Measurements from ENCODE around the gene EPB41L2. TPM values are rescaled to one million over a fixed set of nuclear protein-coding genes. Genes with fewer than 3 reads are reported as not detected.

EPB41L2 gene
- total RNA-seq, 1 experiment from 2014 or later = 74.8 TPM

GRCh38 chr6:130893766-130894165 is 169.3 kb downstream of the EPB41L2 start:
- Histone ChIP-seq H3K4me3 (replicated peaks in 1 of 2; ENCODE audit: low read depth in 1 of 2, low read length in 2 of 2) (no peak overlapping the region), H3K27ac (ENCODE audit: low read depth, low read length) (no peak overlapping the region), H3K27me3 (ENCODE audit: insufficient read depth, low read length) (no peaks in the 10 kb centered on the region), H3K79me2 (ENCODE audit: insufficient read depth, low read length) (no peaks in the 10 kb centered on the region), H3K9ac (ENCODE audit: low read length) (no peak overlapping the region), H3K4me1 (ENCODE audit: control insufficient read depth in 1 of 2, insufficient read depth in 2 of 2, low read length in 2 of 2) (no peaks in the 10 kb centered on the region), H3K9me3 (ENCODE audit: control insufficient read depth in 1 of 2, insufficient read depth in 1 of 2, low read depth in 1 of 2, low read length in 2 of 2) (no peaks in the 10 kb centered on the region), H3K36me3 (ENCODE audit: control insufficient read depth in 1 of 2, insufficient read depth in 2 of 2, low read length in 2 of 2) (peaks cover 0 to 7% of the 10 kb centered on the region in 2 experiments; a peak in 1 of 4 replicates), H3K4me2 (ENCODE audit: low read length) (no peak overlapping the region), H3K9me2 (ENCODE audit: insufficient read depth) (no peaks in the 10 kb centered on the region), H2AFZ (ENCODE audit: low read depth, low read length, poor library complexity, severe bottlenecking) (no peak overlapping the region), H4K20me1 (ENCODE audit: insufficient read depth) (no peaks in the 10 kb centered on the region)
- RAD21 ChIA-PET (ENCODE audit: low non-redundant PET in 1 of 2, low total read pairs in 2 of 2, uncharacterized antibody in 2 of 2, unreplicated experiment in 2 of 2) = no interaction called here
- POLR2A ChIA-PET = no interaction called here
- BruUV-seq (replicated peaks) = no TSS peak
- intact Hi-C loops (cut with micrococcal nuclease) = no loop called here
- CTCF ChIA-PET = interaction anchor here (0.9 kb wide), 1 partner anchor 9 kb away, joined by 3 read pairs; no protein-coding TSS in a partner anchor
- TF ChIP-seq CEBPB (IDR thresholded peaks at IDR 0.05; ENCODE audit: low read depth) (no peak), REST (IDR thresholded peaks at IDR 0.05; ENCODE audit: low read depth) (no peak), JUND (IDR thresholded peaks at IDR 0.05) (no peak), RAD21 (IDR thresholded peaks at IDR 0.05; ENCODE audit: low read depth) (no peak), EZH2 (IDR thresholded peaks at IDR 0.05) (no peak), FOSL1 (IDR thresholded peaks at IDR 0.05; ENCODE audit: low read depth) (no peak), SIN3A (IDR thresholded peaks at IDR 0.05; ENCODE audit: low read depth) (no peak), ELF1 (IDR thresholded peaks at IDR 0.05; ENCODE audit: borderline replicate concordance, low read depth) (no peak), CBX3 (IDR thresholded peaks at IDR 0.05; ENCODE audit: low read depth) (no peak), ZFX (IDR thresholded peaks at IDR 0.05) (no peak), EZH2phosphoT487 (IDR thresholded peaks at IDR 0.05; ENCODE audit: borderline replicate concordance) (no peak), EGR1 (IDR thresholded peaks at IDR 0.05; ENCODE audit: low read depth) (no peak), ZNF274 (IDR thresholded peaks at IDR 0.05; ENCODE audit: low read depth, low read length) (no peak), SRF (IDR thresholded peaks at IDR 0.05; ENCODE audit: low read depth) (no peak), SP1 (IDR thresholded peaks at IDR 0.05; ENCODE audit: low read depth) (no peak), POLR2A (IDR thresholded peaks at IDR 0.05; ENCODE audit: borderline replicate concordance, extremely low read depth, insufficient read depth, insufficient read length) (no peak)
- TF ChIP-seq, protein P1, sequence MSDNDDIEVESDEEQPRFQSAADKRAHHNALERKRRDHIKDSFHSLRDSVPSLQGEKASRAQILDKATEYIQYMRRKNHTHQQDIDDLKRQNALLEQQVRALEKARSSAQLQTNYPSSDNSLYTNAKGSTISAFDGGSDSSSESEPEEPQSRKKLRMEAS (IDR thresholded peaks at IDR 0.05) = no peak
- TF ChIP-seq, protein P2, sequence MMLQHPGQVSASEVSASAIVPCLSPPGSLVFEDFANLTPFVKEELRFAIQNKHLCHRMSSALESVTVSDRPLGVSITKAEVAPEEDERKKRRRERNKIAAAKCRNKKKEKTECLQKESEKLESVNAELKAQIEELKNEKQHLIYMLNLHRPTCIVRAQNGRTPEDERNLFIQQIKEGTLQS (IDR thresholded peaks at IDR 0.05) = no peak
- TF ChIP-seq, protein P3, sequence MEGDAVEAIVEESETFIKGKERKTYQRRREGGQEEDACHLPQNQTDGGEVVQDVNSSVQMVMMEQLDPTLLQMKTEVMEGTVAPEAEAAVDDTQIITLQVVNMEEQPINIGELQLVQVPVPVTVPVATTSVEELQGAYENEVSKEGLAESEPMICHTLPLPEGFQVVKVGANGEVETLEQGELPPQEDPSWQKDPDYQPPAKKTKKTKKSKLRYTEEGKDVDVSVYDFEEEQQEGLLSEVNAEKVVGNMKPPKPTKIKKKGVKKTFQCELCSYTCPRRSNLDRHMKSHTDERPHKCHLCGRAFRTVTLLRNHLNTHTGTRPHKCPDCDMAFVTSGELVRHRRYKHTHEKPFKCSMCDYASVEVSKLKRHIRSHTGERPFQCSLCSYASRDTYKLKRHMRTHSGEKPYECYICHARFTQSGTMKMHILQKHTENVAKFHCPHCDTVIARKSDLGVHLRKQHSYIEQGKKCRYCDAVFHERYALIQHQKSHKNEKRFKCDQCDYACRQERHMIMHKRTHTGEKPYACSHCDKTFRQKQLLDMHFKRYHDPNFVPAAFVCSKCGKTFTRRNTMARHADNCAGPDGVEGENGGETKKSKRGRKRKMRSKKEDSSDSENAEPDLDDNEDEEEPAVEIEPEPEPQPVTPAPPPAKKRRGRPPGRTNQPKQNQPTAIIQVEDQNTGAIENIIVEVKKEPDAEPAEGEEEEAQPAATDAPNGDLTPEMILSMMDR (IDR thresholded peaks at IDR 0.05 in 2 of 3, conservative IDR thresholded peaks at IDR 0.05 in 1 of 3; ENCODE audit: borderline replicate concordance in 1 of 3, insufficient read depth in 1 of 3, low read depth in 2 of 3, low read length in 2 of 3) = no peak
- TF ChIP-seq, protein P4, sequence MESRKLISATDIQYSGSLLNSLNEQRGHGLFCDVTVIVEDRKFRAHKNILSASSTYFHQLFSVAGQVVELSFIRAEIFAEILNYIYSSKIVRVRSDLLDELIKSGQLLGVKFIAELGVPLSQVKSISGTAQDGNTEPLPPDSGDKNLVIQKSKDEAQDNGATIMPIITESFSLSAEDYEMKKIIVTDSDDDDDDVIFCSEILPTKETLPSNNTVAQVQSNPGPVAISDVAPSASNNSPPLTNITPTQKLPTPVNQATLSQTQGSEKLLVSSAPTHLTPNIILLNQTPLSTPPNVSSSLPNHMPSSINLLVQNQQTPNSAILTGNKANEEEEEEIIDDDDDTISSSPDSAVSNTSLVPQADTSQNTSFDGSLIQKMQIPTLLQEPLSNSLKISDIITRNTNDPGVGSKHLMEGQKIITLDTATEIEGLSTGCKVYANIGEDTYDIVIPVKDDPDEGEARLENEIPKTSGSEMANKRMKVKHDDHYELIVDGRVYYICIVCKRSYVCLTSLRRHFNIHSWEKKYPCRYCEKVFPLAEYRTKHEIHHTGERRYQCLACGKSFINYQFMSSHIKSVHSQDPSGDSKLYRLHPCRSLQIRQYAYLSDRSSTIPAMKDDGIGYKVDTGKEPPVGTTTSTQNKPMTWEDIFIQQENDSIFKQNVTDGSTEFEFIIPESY (IDR thresholded peaks at IDR 0.05; ENCODE audit: extremely low read depth, insufficient replicate concordance, low read length) = no peak
- no peak for ATAC-seq
- DNase-seq (ENCODE audit: low read depth, low spot score) = no peak
